Suprapubic skin (tissue), 4 donors: ENCODE results near the gene SYNGR1.

Experiments
- EP300 ChIP-seq: sonication (generic); formaldehyde crosslinking; IDR thresholded peaks from one replicate; pipeline ENCODE4 v1.6.1; 2017; ENCODE audit warnings: antibody characterized with exemption
- POLR2A ChIP-seq, 2 donors: fragments of 450-650 bp; IDR thresholded peaks; one replicate each; pipeline ENCODE4 v1.6.1; 2017; ENCODE audit warnings: antibody characterized with exemption in 2 of 2, mild to moderate bottlenecking in 2 of 2, moderate library complexity in 2 of 2
- POLR2AphosphoS5 ChIP-seq, 3 donors: sonication (generic); formaldehyde crosslinking; IDR thresholded peaks; one replicate each; pipeline ENCODE4 v1.6.1; 2017; ENCODE audit warnings: antibody characterized with exemption in 3 of 3
- TF ChIP-seq, protein P1 (sequence below), 2 donors: fragments of 200-600 bp in 1 of 2; fragments of 450-650 bp in 1 of 2; sonication (generic) in 1 of 2; IDR thresholded peaks; one replicate each; pipeline ENCODE4 v1.5.1; 2016 to 2019; ENCODE audit warnings: antibody characterized with exemption in 2 of 2, mild to moderate bottlenecking in 1 of 2, moderate library complexity in 1 of 2

DNA sequence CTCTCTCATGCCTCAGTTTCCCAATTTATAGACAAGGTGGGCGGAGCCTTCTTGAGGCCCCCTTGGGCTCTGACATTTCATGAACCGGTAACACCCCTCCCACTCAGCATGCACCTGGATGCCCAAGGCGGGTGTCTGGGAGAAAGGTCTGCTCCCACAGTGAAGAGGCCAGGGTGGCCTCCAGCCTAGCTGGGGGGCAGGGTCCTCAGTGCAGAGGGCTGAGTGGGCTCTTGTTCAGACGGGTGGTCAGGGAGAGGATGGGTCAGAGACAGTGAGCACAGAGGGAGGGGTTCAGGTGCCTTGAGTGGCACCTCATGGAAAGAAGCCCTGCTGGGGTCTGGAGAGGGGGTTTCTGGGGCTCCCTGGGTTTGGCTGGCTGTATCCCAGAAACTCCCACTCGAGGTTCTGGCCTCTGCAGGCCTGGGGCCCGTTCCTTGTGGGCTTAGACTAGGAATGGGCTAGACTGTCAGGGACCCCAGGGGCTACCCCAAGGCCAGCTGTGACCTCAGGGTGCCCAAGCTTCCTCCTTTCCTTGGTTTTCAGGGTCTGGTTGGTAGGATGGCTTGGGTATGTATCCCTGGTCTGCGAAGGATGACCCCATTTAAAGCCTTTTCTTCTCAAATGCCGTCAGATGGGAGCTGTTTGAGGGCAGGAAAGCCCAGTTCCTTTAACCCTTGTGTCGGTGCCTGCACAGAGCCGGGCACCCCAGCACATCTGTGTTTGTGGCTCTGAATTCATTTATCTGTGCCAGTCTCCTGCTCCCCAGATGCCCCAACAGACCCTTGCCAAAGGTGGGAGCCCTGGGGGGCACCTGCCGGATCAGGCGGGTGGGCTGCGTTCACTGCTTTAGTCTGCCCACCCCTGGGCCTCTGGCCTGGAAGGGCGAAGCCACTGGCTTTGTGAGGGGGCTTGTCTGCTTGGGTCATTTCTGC, 1.2 kb downstream of the SYNGR1 start:
- TF ChIP-seq, protein P1, sequence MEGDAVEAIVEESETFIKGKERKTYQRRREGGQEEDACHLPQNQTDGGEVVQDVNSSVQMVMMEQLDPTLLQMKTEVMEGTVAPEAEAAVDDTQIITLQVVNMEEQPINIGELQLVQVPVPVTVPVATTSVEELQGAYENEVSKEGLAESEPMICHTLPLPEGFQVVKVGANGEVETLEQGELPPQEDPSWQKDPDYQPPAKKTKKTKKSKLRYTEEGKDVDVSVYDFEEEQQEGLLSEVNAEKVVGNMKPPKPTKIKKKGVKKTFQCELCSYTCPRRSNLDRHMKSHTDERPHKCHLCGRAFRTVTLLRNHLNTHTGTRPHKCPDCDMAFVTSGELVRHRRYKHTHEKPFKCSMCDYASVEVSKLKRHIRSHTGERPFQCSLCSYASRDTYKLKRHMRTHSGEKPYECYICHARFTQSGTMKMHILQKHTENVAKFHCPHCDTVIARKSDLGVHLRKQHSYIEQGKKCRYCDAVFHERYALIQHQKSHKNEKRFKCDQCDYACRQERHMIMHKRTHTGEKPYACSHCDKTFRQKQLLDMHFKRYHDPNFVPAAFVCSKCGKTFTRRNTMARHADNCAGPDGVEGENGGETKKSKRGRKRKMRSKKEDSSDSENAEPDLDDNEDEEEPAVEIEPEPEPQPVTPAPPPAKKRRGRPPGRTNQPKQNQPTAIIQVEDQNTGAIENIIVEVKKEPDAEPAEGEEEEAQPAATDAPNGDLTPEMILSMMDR (IDR thresholded peaks at IDR 0.05) = no peak
- no peak for TF ChIP-seq POLR2A (IDR thresholded peaks at IDR 0.05)
- TF ChIP-seq EP300 = no peak
- TF ChIP-seq POLR2AphosphoS5 (IDR thresholded peaks at IDR 0.05) = no peak
